Medulla oblongata (tissue), 1 donor: ENCODE data around the gene MRPL32.
"Not testable (repeated sequence)": the region's sequence is repeated elsewhere in the genome, so short reads cannot be mapped to it uniquely, and the experiment has no call there.

ENCODE experiments used
- DNase-seq: peaks from one replicate; pipeline ENCODE4 v3.0.0-alpha.2; 2015; ENCODE audit errors: extremely low spot score

MRPL32 gene

GRCh38 chr7:42931834-42932651, at the start of gene MRPL32, which contains the start of gene PSMA2:
MRPL32 (plus strand) TSS chr7:42932376; CDS start chr7:42932387, 11 bp downstream.
PSMA2 (minus strand) TSS chr7:42932174; CDS start chr7:42932158, 16 bp downstream.
- peak; percentile 99 for DNase-seq

- DNase-seq, result no peak
Measured at GRCh38 chr7:42883950-42884349, 48.2 kb upstream of the MRPL32 start.

DNA sequence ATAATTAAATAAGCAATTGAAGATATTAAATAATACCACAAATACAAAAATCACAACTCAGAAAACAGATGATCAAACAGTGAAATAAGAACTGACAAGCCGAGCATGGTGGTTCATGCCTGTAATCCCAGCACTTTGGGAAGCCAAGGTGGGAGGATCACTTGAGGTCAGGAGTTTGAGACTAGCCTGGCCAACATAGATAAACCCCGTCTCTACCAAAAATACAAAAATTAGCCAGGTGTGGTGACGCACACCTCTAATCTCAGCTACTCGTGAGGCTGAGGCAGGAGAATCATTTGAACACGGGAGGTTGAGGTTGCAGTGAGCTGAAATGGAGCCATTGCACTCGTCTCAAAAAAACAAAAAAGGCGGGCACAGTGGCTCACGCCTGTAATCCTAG, 47.0 kb upstream of the MRPL32 start:
- not testable (repeated sequence) for DNase-seq

GRCh38 chr7:42886129-42886528, 46.0 kb upstream of the MRPL32 start:
- DNase-seq, result peak; percentile 14

DNA sequence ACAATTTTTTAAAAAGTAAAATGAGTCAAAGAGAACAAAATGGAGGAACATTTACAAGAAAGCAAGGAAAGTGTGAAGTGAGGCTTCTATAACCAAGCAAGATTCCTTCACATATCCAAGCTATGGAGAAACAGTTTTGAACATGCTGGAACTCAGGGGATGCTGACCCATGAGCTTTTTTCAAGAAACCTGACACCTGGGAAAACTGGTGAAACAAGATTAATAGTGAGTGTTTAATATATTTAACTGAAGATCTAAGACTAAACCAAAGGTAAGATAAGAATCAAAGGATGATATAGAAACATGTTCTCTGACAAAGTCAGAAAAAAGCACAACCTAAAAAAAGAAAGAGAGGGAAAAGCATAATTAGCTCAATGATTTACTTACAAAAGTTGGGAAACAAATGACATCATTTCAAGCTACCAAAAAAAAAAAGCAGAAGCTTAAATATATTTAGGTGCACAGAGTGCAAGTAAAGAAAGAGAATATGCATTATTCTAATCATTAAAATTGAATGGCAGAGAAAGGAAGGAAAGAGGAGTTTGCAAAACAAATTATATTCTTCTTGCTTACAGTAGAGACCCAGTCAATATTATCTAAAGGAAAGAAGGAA, 45.2 kb upstream of the MRPL32 start:
- DNase-seq, result no peak

- DNase-seq, result no peak
Measured at GRCh38 chr7:42893346-42894240, 38.6 kb upstream of the MRPL32 start.

DNA sequence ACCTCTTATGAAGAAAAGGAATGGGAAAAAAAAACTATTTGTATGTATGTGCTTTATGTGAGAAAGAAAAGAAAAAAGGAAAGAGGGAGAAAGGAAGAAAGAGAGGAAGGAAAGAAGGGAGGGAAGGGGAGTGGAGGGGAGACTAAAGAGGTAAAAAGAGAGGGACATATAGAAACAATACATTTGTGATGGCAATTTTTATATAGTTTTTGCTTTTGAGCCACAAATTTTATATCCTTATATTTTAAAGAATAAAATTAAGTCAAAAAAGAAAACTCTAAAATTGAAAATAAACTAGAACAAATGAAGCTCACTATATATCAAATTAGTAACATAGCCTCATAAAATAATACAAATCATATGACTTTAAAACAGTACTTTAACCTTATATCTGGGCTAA, 31.3 kb upstream of the MRPL32 start:
- no peak for DNase-seq

DNA sequence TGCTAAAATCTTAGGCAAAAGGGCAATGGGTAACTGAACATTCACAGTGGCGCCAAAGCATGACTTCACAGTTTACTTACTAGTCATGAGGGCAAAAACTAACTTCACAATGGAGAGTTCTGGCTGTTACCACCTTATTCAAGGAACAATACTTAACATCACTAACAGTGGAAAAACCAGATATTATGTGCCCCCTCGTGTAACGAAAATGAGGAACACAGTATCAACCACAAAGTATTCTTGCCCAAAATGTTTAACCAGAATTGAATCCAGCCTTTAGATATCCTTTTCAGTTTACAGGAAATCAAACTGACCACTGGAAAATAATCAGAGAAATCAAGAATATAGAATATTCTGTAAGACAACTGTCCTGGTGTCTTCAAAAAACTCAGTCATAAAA, 29.8 kb upstream of the MRPL32 start:
- DNase-seq, result no peak

GRCh38 chr7:42906181-42906580, 26.0 kb upstream of the MRPL32 start:
- no peak for DNase-seq

DNA sequence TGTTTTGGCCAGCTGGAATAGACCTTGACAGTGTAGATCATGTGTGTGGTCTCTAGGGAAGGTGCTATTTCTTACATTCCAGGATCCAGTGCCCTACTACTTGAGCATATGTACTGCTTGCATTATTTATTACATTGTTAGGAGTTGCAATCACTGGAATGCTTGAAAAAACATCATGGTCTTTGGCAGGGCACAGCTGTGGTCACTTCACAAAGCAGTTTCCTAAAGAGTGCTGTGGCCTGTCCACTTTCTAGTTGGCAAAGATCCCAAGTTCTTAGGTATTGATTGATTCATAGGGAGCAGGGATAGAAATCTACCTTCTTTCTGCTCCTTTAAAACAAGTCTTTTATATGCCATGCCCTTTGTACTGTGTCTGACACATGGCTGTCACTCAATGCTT, 24.9 kb upstream of the MRPL32 start:
- no peak for DNase-seq

- peak; percentile 65 for DNase-seq
Measured at GRCh38 chr7:42910306-42910705, 21.9 kb upstream of the MRPL32 start.

GRCh38 chr7:42911454-42912447, 20.4 kb upstream of the MRPL32 start, which contains the start of gene C7orf25:
C7orf25 (minus strand) TSS chr7:42912070; CDS start chr7:42910900, 1,170 bp downstream.
- DNase-seq, result peak; percentile 98

DNA sequence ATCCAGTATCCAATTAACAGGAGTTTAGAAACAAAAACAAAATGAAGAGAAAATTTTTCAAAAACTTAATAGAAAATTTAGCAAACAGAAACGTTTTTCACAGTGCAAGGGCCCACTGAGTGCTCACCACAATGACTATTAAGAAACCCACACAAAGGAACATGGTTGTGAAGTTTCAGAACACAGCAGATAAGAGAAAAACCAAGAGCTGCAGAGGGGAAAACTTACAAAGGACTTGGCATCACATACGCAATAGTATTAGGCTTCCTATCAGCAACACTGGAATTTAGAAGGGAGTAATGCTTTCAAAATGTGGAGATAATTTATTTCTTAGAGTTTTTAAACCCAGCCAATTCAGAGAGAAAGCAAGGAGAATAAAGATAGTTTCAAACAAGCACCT, 18.6 kb upstream of the MRPL32 start:
- DNase-seq, result no peak

DNA sequence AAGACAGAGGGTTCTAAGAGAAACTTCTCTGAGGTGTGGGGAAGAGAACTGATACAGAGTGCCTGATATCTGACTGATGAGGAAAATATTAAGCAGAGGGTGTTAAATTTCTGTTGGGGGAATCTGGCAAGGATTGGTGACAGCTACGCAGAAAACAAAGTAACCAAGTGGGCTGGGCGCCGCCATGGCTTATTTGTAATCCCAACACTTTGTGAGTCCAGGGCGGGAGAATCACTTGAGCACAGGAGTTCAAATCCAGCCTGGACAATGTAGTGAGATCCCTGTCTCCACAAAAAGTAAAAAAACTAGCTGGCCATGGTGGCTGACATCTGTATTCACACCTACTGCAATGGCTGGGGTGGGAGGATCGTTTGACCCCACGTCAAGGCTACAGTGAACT, 18.2 kb upstream of the MRPL32 start:
- DNase-seq, result no peak

GRCh38 chr7:42914421-42915045, 17.6 kb upstream of the MRPL32 start:
- no peak for DNase-seq

DNA sequence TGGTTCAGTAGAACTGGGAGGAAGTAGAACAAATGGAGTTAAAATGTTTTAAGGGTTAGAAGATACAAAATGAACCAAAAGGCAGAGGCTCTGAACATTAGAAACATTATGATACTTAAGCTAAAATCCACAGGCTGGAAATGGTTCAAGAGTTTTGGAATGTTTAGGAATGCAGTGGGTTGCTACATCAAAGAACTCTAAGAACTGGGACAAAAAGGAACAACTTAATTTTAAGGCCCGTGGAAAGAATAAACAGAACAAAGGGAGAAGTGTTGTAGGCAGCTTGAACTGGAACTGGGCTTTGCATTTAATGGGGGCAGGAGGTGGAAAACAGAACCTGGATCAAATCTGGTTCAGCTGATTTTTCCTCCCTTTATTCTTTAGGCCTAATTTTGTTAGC, 16.8 kb upstream of the MRPL32 start:
- DNase-seq, result no peak

DNA sequence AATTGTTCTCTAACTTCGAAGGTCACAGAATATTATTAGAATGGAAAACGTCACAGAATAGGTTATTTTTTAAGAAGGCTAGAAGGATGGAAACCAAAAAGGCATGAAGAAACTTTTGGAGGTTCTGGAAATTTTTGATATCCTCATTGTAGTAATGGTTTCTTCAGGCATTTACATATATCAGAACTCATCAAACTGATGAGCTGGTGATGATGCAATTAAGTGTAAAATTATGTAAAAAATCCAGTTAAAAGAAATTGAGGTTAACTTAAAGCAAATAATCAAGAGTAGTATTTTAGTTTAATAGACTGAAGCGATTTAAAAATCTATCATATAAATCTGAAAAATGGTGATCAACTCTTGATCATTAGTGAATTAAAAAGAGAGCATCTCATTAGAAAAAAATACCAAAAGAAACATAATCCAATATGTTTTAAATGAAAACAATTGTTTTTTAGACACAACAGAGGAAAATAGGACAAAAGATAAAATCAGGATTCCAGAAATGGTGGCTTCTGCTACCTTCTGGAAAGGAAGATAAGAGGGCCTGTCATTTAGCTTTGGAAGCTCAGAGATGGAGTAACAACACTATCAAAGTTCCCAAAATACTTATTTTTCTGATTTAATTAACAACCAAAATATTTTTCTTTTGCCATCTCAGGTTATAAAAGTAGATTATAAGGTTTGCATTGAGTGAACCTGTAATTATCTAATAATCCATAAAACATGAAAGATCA, 10.0 kb upstream of the MRPL32 start:
- no peak for DNase-seq

DNA sequence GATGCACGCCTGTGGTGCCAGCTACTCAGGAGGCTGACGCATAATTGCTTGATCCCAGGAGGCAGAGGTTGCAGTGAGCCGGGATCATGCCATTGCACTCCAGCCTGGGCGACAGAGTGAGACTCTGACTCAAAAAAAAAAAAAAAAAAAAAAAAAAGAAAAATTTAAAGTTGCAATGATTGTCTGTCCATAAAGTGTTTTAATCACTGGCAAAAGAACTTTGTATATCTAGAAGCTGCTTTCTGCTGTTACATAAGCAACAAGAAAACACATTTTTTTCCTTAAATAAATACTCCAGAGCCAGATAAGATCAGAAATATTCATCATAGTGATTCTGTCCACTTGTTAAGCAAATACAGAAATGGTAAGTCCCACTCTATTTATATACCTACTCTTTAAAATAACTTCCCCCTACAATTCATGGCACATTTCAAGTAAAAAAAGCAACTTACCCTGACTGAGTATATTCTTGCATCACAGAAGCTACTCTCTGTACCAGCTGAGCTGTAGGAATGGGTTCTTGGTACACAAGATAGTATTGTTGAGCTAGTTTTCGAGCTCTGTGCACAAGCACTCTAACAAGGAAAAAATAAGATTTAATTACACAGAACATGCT, 7.8 kb upstream of the MRPL32 start:
- no peak for DNase-seq

GRCh38 chr7:42925630-42926029, 6.5 kb upstream of the MRPL32 start:
- no peak for DNase-seq
